Effector memory CD8-positive, alpha-beta T cell (primary cell): ENCODE results near the gene HMGXB3.
"Not testable (repeated sequence)": the region's sequence is repeated elsewhere in the genome, so short reads cannot be mapped to it uniquely, and the experiment has no call there.

ENCODE experiments used
- ATAC-seq: fragments of 150-1000 bp; cut with Tn5 transposase; replicated peaks from 2 replicates; pipeline ENCODE4 v1.10.0; 2021; ENCODE audit warnings: mild to moderate bottlenecking, moderate library complexity
- DNase-seq, 3 experiments: peaks; one replicate each; pipeline ENCODE4 v3.0.0; 2021
- H3K27ac Mint-ChIP-seq, 2 donors: one replicate each; pipeline ENCODE4 v1.8.0; 2022; ENCODE audit warnings: mild to moderate bottlenecking in 2 of 2, mixed read lengths in 2 of 2, moderate library complexity in 2 of 2
- H3K27me3 Mint-ChIP-seq, 2 donors: one replicate each; pipeline ENCODE4 v1.8.0; 2022; ENCODE audit warnings: mixed read lengths in 2 of 2
- H3K36me3 Mint-ChIP-seq: one replicate; pipeline ENCODE4 v1.8.0; 2022; ENCODE audit warnings: mild to moderate bottlenecking, moderate library complexity, mixed read lengths; ENCODE audit not compliant: insufficient read depth
- H3K4me1 Mint-ChIP-seq, 2 donors: one replicate each; pipeline ENCODE4 v1.8.0; 2022; ENCODE audit warnings: low read depth in 2 of 2, mixed read lengths in 2 of 2
- H3K4me3 Mint-ChIP-seq, 2 donors: one replicate each; pipeline ENCODE4 v1.8.0; 2022; ENCODE audit warnings: mild to moderate bottlenecking in 2 of 2, mixed read lengths in 2 of 2, moderate library complexity in 2 of 2
- H3K9me3 Mint-ChIP-seq, 2 donors: one replicate each; pipeline ENCODE4 v1.8.0; 2022; ENCODE audit warnings: mixed read lengths in 2 of 2

Gene HMGXB3

GRCh38 chr5:150017226-150018005 lies 16.9 kb downstream of the HMGXB3 start:
- no peak overlapping the region for H3K4me3 Mint-ChIP-seq
- peaks cover 3 to 9% of the 10 kb centered on the region in 2 donors for H3K4me1 Mint-ChIP-seq
- ATAC-seq (no peak), DNase-seq (no peak)
- no peak overlapping the region for H3K27ac Mint-ChIP-seq
- no peaks in the 10 kb centered on the region for H3K27me3 Mint-ChIP-seq
- no peaks in the 10 kb centered on the region for H3K9me3 Mint-ChIP-seq
- H3K36me3 Mint-ChIP-seq, result peaks cover 89% of the 10 kb centered on the region

GRCh38 chr5:150020249-150020648 lies 19.7 kb downstream of the HMGXB3 start:
- ATAC-seq (no peak), DNase-seq (no peak)
- H3K36me3 Mint-ChIP-seq, result peaks cover 87% of the 10 kb centered on the region
- no peak overlapping the region for H3K27ac Mint-ChIP-seq
- H3K4me3 Mint-ChIP-seq, result no peak overlapping the region
- peaks cover 3 to 9% of the 10 kb centered on the region in 2 donors for H3K4me1 Mint-ChIP-seq
- H3K27me3 Mint-ChIP-seq, result no peaks in the 10 kb centered on the region
- no peaks in the 10 kb centered on the region for H3K9me3 Mint-ChIP-seq

GRCh38 chr5:150021491-150022157 lies 21.1 kb downstream of the HMGXB3 start:
- ATAC-seq (no peak), DNase-seq (no peak)
- no peak overlapping the region for H3K27ac Mint-ChIP-seq
- H3K36me3 Mint-ChIP-seq, result peaks cover 86% of the 10 kb centered on the region
- no peak overlapping the region for H3K4me3 Mint-ChIP-seq
- H3K9me3 Mint-ChIP-seq, result no peaks in the 10 kb centered on the region
- H3K27me3 Mint-ChIP-seq, result no peaks in the 10 kb centered on the region
- H3K4me1 Mint-ChIP-seq, result peaks cover 4 to 9% of the 10 kb centered on the region in 2 donors

GRCh38 chr5:150022158-150022531 lies 21.6 kb downstream of the HMGXB3 start:
- no peak overlapping the region for H3K27ac Mint-ChIP-seq
- DNase-seq (no peak), ATAC-seq (no peak)
- H3K4me1 Mint-ChIP-seq, result peaks cover 4 to 9% of the 10 kb centered on the region in 2 donors
- H3K36me3 Mint-ChIP-seq, result peaks cover 87% of the 10 kb centered on the region
- no peaks in the 10 kb centered on the region for H3K27me3 Mint-ChIP-seq
- no peaks in the 10 kb centered on the region for H3K9me3 Mint-ChIP-seq
- no peak overlapping the region for H3K4me3 Mint-ChIP-seq

- no peaks in the 10 kb centered on the region for H3K9me3 Mint-ChIP-seq
- H3K4me3 Mint-ChIP-seq, result no peak overlapping the region
- H3K27ac Mint-ChIP-seq, result no peak overlapping the region
- DNase-seq (no peak), ATAC-seq (no peak)
- H3K27me3 Mint-ChIP-seq, result no peaks in the 10 kb centered on the region
- H3K36me3 Mint-ChIP-seq, result peaks cover 89% of the 10 kb centered on the region
- peaks cover 4 to 9% of the 10 kb centered on the region in 2 donors for H3K4me1 Mint-ChIP-seq
Observed at GRCh38 chr5:150022681-150023080, 22.1 kb downstream of the HMGXB3 start.

- no peak for ATAC-seq
- Mint-ChIP-seq H3K36me3 (peaks cover 87% of the 10 kb centered on the region), H3K27ac (no peak overlapping the region), H3K27me3 (no peaks in the 10 kb centered on the region), H3K4me3 (no peak overlapping the region), H3K9me3 (no peaks in the 10 kb centered on the region), H3K4me1 (peaks cover 4 to 9% of the 10 kb centered on the region in 2 donors)
- DNase-seq, result no peak
Observed at GRCh38 chr5:150023136-150023535, 22.6 kb downstream of the HMGXB3 start.

GRCh38 chr5:150024346-150024984 lies 23.9 kb downstream of the HMGXB3 start:
- H3K4me3 Mint-ChIP-seq, result no peak overlapping the region
- peaks cover 3 to 4% of the 10 kb centered on the region in 2 donors for H3K4me1 Mint-ChIP-seq
- peaks cover 84% of the 10 kb centered on the region for H3K36me3 Mint-ChIP-seq
- H3K27ac Mint-ChIP-seq, result no peak overlapping the region
- no peaks in the 10 kb centered on the region for H3K27me3 Mint-ChIP-seq
- ATAC-seq, result no peak
- no peak for DNase-seq
- H3K9me3 Mint-ChIP-seq, result no peaks in the 10 kb centered on the region

GRCh38 chr5:150026682-150027172 lies 26.2 kb downstream of the HMGXB3 start:
- Mint-ChIP-seq H3K36me3 (peaks cover 75% of the 10 kb centered on the region), H3K4me1 (peaks cover 0 to 2% of the 10 kb centered on the region in 2 donors), H3K4me3 (no peak overlapping the region), H3K9me3 (no peaks in the 10 kb centered on the region), H3K27me3 (no peaks in the 10 kb centered on the region), H3K27ac (peak overlapping the region in 1 of 2 donors; percentile 51)
- ATAC-seq (no peak), DNase-seq (no peak)

- ATAC-seq, DNase-seq, H3K4me3 Mint-ChIP-seq, H3K4me1 Mint-ChIP-seq, H3K27me3 Mint-ChIP-seq, H3K27ac Mint-ChIP-seq, H3K9me3 Mint-ChIP-seq: not testable (repeated sequence)
- H3K36me3 Mint-ChIP-seq, result peaks cover 62% of the 10 kb centered on the region
Observed at GRCh38 chr5:150028047-150028446, 27.5 kb downstream of the HMGXB3 start.

GRCh38 chr5:150033334-150033733 lies 32.8 kb downstream of the HMGXB3 start:
- H3K36me3 Mint-ChIP-seq, result peaks cover 39% of the 10 kb centered on the region
- H3K27ac Mint-ChIP-seq, result no peak overlapping the region
- no peaks in the 10 kb centered on the region for H3K4me1 Mint-ChIP-seq
- DNase-seq (no peak), ATAC-seq (no peak)
- H3K27me3 Mint-ChIP-seq, result no peaks in the 10 kb centered on the region
- H3K4me3 Mint-ChIP-seq, result no peak overlapping the region
- no peaks in the 10 kb centered on the region for H3K9me3 Mint-ChIP-seq

GRCh38 chr5:150034662-150035061 lies 34.1 kb downstream of the HMGXB3 start:
- Mint-ChIP-seq H3K4me1 (no peaks in the 10 kb centered on the region), H3K36me3 (peaks cover 27% of the 10 kb centered on the region), H3K27ac (no peak overlapping the region), H3K4me3 (no peak overlapping the region), H3K27me3 (no peaks in the 10 kb centered on the region), H3K9me3 (no peaks in the 10 kb centered on the region)
- ATAC-seq, result no peak
- DNase-seq, result no peak

- ATAC-seq (no peak), DNase-seq (no peak)
- H3K27me3 Mint-ChIP-seq, result no peaks in the 10 kb centered on the region
- peaks cover 26% of the 10 kb centered on the region for H3K36me3 Mint-ChIP-seq
- no peak overlapping the region for H3K4me3 Mint-ChIP-seq
- H3K4me1 Mint-ChIP-seq, result no peaks in the 10 kb centered on the region
- no peaks in the 10 kb centered on the region for H3K9me3 Mint-ChIP-seq
- H3K27ac Mint-ChIP-seq, result no peak overlapping the region
Observed at GRCh38 chr5:150035139-150035895, 34.8 kb downstream of the HMGXB3 start.

- H3K27me3 Mint-ChIP-seq, result no peaks in the 10 kb centered on the region
- DNase-seq (no peak), ATAC-seq (no peak)
- H3K4me1 Mint-ChIP-seq, result no peaks in the 10 kb centered on the region
- H3K36me3 Mint-ChIP-seq, result peaks cover 28% of the 10 kb centered on the region
- no peaks in the 10 kb centered on the region for H3K9me3 Mint-ChIP-seq
- H3K27ac Mint-ChIP-seq, result no peak overlapping the region
- no peak overlapping the region for H3K4me3 Mint-ChIP-seq
Observed at GRCh38 chr5:150036513-150036912, 36.0 kb downstream of the HMGXB3 start.
